SK-N-MC (cell line): ENCODE results near the gene PRKAR1B.

Experiments used
- DNase-seq: peaks from one replicate; pipeline ENCODE4 v3.0.0-alpha.2; 2011; ENCODE audit warnings: low read depth, low spot score
- H3K27ac ChIP-seq: fragments of 200-600 bp; sonication (generic); 2 replicates; pipeline ENCODE4 v1.5.1; 2016; ENCODE audit warnings: mixed run types
- H3K36me3 ChIP-seq: fragments of 200-600 bp; sonication (generic); 2 replicates; pipeline ENCODE4 v1.6.1; 2017; ENCODE audit warnings: antibody characterized with exemption, low read length, mixed read lengths; ENCODE audit not compliant: insufficient read depth
- H3K4me3 ChIP-seq: fragments of 200-600 bp; sonication (generic); 2 replicates; pipeline ENCODE4 v1.5.1; 2016
- H3K9ac ChIP-seq: fragments of 200-600 bp; sonication (generic); 2 replicates; pipeline ENCODE4 v1.8.0; 2017; ENCODE audit warnings: mixed run types, mixed read lengths; ENCODE audit not compliant: insufficient read length
- H3K9me3 ChIP-seq: fragments of 200-600 bp; sonication (generic); 2 replicates; pipeline ENCODE4 v1.6.1; 2017; ENCODE audit warnings: low read depth, mild to moderate bottlenecking, antibody characterized with exemption, low read length, moderate library complexity, mixed read lengths
- EZH2 ChIP-seq: fragments of 200-600 bp; sonication (generic); IDR thresholded peaks from one replicate; pipeline ENCODE4 v1.6.1; 2017; ENCODE audit warnings: antibody characterized with exemption
- FOXP2 ChIP-seq: optimal IDR thresholded peaks from 2 replicates; pipeline ENCODE3; 2011; ENCODE audit warnings: mild to moderate bottlenecking, moderate library complexity; ENCODE audit not compliant: insufficient read depth; ENCODE audit errors: extremely low read length, control extremely low read depth
- POLR2AphosphoS5 ChIP-seq: IDR thresholded peaks from 2 replicates; pipeline ENCODE4 v1.6.1; 2012; ENCODE audit warnings: mild to moderate bottlenecking, low read depth, low read length, borderline replicate concordance

PRKAR1B gene

GRCh38 chr7:548401-548800 is 178.7 kb downstream of the PRKAR1B start:
- no peak for DNase-seq
- no peaks in the 10 kb centered on the region for H3K9me3 ChIP-seq
- no peak overlapping the region for H3K9ac ChIP-seq
- no peak for TF ChIP-seq POLR2AphosphoS5
- TF ChIP-seq FOXP2, result no peak
- TF ChIP-seq EZH2, result no peak
- no peaks in the 10 kb centered on the region for H3K36me3 ChIP-seq
- no peak overlapping the region for H3K27ac ChIP-seq
- no peak overlapping the region for H3K4me3 ChIP-seq

GRCh38 chr7:545470-545869 is 181.6 kb downstream of the PRKAR1B start:
- H3K36me3 ChIP-seq, result no peaks in the 10 kb centered on the region
- DNase-seq, result no peak
- no peaks in the 10 kb centered on the region for H3K9me3 ChIP-seq
- no peak overlapping the region for H3K27ac ChIP-seq
- H3K9ac ChIP-seq, result no peak overlapping the region
- H3K4me3 ChIP-seq, result no peak overlapping the region
- TF ChIP-seq EZH2 (no peak), POLR2AphosphoS5 (no peak), FOXP2 (no peak)

GRCh38 chr7:544338-545221 is 182.5 kb downstream of the PRKAR1B start:
- Histone ChIP-seq H3K27ac (no peak overlapping the region), H3K9me3 (no peaks in the 10 kb centered on the region), H3K36me3 (no peaks in the 10 kb centered on the region), H3K4me3 (no peak overlapping the region), H3K9ac (no peak overlapping the region)
- no peak for DNase-seq
- TF ChIP-seq EZH2, result no peak
- no peak for TF ChIP-seq POLR2AphosphoS5
- no peak for TF ChIP-seq FOXP2

- Histone ChIP-seq H3K27ac (no peak overlapping the region), H3K9me3 (no peaks in the 10 kb centered on the region), H3K36me3 (no peaks in the 10 kb centered on the region), H3K4me3 (no peak overlapping the region), H3K9ac (no peak overlapping the region)
- TF ChIP-seq FOXP2 (no peak), POLR2AphosphoS5 (no peak), EZH2 (no peak)
- no peak for DNase-seq
These were observed 183.4 kb downstream of the PRKAR1B start for GRCh38 chr7:543501-544337.

- TF ChIP-seq FOXP2, result no peak
- TF ChIP-seq POLR2AphosphoS5, result no peak
- TF ChIP-seq EZH2, result no peak
- no peak overlapping the region for H3K4me3 ChIP-seq
- H3K9ac ChIP-seq, result no peak overlapping the region
- no peak for DNase-seq
- H3K27ac ChIP-seq, result no peak overlapping the region
- H3K36me3 ChIP-seq, result no peaks in the 10 kb centered on the region
- no peaks in the 10 kb centered on the region for H3K9me3 ChIP-seq
These were observed 184.2 kb downstream of the PRKAR1B start for GRCh38 chr7:542713-543500.

- H3K9ac ChIP-seq, result no peak overlapping the region
- H3K4me3 ChIP-seq, result no peak overlapping the region
- TF ChIP-seq POLR2AphosphoS5 (no peak), FOXP2 (no peak), EZH2 (no peak)
- no peak for DNase-seq
- no peaks in the 10 kb centered on the region for H3K9me3 ChIP-seq
- no peaks in the 10 kb centered on the region for H3K36me3 ChIP-seq
- H3K27ac ChIP-seq, result no peak overlapping the region
These were observed 184.9 kb downstream of the PRKAR1B start for GRCh38 chr7:542131-542712.

- Histone ChIP-seq H3K36me3 (no peaks in the 10 kb centered on the region), H3K27ac (no peak overlapping the region), H3K9ac (no peak overlapping the region), H3K4me3 (no peak overlapping the region), H3K9me3 (no peaks in the 10 kb centered on the region)
- TF ChIP-seq FOXP2 (no peak), EZH2 (no peak), POLR2AphosphoS5 (no peak)
- no peak for DNase-seq
These were observed 185.4 kb downstream of the PRKAR1B start for GRCh38 chr7:541661-542060.

GRCh38 chr7:540997-541396 is 186.1 kb downstream of the PRKAR1B start:
- no peaks in the 10 kb centered on the region for H3K36me3 ChIP-seq
- TF ChIP-seq EZH2 (no peak), FOXP2 (no peak), POLR2AphosphoS5 (no peak)
- no peak overlapping the region for H3K27ac ChIP-seq
- no peaks in the 10 kb centered on the region for H3K9me3 ChIP-seq
- DNase-seq, result no peak
- H3K9ac ChIP-seq, result no peak overlapping the region
- H3K4me3 ChIP-seq, result no peak overlapping the region
